Activated CD8-positive, alpha-beta memory T cell treated with anti-CD3 and anti-CD28 coated beads, Interleukin-2, amount 50 U/mL, for 48 hours (primary cell): ENCODE measurements around the gene MRPL37.
"Not testable (repeated sequence)": the region's sequence is repeated elsewhere in the genome, so short reads cannot be mapped to it uniquely, and the experiment has no call there.

Experiments used
- DNase-seq: peaks from one replicate; pipeline ENCODE4 v3.0.0-alpha.2; 2020

MRPL37 gene

DNA sequence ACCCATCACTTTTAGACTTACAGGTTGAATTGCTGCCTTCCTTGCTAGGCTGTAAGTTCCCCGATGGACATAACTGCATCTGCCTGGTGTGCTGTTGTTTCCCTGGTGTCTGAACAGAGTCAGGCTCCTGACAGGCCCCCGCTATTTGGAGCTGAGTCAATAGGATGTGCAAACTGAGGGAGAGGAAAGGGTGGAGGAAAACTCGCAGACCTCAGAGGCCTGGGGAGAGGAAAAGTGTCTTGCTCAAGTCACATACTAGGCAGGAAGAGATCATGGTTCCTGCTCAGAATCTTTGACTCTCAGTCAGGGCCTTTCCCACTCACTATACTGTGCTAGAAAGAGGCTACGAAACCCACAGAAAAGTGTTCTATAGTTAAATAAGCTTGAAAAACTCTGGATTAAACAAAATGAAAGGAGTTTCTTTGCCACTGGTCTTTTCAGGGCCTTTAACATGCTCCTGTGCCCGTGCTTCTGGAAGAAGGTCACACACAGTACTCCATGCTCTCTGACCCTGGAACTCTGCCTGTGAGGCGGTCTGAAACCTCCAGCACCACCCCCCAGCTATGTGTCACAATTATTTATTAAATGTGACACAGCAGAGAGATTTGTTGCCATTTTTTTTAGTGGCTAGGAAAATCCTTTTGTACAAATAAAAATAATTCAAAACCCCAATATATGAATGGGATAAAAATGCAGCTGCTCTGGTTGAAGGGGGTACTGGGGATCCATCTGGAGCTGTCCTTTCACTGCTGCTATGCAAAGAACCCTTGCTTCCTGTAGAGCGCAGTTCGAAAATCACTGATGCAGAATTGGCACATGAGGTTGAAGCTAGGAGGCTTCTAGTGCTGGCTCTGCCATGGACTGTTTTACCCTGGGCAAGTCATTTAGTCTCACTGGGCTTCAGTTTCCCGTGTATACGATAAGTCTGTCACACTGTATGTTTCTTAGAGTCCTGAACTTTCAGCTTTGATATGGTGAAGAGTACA lies 27.1 kb upstream of the MRPL37 start:
- DNase-seq, result no peak

DNA sequence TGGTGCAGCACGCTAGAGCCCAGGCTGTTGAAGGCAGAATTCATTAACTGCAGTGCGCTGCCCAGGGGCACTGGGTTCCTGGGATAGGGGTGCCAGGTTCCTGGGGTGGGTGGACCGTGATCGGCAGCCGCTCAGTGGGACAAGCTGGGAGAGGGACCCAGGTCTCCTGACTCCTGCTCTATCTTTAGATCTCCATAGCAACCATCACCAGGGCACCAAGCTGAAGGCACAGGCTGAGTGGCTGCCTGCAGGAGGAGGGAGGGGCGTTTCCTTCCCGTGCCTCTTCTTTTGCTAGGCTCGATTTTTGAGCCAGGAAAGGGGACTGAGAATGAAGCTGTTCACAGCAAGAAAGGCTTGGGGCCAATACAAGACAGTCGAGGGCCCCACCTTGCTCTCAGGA lies 26.3 kb upstream of the MRPL37 start:
- DNase-seq, result no peak

DNA sequence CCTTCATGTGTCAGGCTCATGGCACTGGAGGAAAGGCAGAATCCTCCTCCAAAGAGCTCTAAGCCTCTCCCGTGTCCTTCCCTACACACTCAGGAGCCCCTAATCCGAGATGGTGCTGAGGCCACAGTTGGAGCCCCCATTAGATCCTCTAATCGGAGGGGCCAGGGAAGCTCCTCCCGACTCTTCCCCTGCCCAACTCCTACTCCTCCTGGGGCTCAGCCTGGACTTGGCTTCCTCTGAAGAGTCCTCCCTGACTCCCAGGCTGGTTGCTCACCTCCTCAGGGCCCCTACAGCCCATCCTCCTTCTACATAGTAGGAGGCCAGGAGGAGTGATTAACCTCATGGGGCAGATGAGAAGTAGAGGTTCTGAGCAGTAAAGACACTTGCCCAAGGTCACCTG lies 25.9 kb upstream of the MRPL37 start:
- no peak for DNase-seq

DNA sequence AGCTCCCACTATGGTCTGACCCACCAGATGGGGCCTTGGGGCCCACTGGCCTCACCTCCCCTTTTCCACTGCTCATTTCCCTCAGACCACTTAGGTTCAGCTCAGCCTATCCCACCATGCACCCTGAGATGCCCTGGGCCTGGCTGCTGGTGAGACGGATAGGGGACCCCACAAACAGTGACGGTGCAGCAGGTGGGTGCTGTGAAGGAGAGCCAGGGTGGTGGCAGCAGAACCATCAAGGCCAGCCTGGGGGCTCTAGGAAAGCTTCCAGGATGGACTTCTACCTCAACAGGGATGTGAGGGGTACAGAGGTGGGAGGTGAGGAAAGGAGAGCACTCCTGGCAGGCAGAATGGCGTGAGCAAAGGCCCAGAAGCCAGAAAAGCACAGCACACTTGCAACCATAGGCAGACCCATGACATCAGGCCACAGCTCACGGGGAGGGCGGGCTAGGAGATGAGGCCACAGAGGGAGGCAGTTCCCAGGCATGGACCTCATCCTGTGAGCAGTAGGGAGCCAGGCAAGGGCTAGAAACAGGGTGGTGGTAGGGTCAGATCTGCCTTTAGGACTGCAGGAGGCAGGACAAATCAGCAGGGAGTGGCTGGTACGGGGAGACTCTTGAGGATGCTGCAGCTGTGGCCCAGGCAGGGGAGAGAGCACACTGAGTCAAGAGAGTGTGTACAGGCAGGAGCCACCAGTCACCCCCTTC lies 23.2 kb upstream of the MRPL37 start:
- DNase-seq, result no peak

DNA sequence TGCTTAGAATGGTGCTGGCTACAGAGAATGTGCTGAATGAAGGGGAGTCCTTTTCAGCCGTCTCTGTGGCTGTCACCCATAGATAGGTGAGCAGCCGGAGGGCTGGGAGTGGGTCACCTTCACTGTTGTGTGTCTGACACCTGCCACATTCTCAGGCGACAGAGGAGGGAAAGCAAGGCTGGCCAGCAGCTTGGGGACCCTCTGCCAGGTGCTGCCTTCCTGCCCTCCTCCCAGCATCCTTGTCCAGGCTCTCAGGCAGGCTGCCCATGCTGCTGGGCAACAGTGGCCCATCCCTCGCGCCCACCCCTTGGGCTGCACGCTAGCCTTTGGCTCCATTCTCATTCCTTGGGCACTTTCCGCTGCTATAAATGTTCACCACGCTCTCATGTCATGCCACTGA lies 22.2 kb upstream of the MRPL37 start:
- DNase-seq, result no peak

DNA sequence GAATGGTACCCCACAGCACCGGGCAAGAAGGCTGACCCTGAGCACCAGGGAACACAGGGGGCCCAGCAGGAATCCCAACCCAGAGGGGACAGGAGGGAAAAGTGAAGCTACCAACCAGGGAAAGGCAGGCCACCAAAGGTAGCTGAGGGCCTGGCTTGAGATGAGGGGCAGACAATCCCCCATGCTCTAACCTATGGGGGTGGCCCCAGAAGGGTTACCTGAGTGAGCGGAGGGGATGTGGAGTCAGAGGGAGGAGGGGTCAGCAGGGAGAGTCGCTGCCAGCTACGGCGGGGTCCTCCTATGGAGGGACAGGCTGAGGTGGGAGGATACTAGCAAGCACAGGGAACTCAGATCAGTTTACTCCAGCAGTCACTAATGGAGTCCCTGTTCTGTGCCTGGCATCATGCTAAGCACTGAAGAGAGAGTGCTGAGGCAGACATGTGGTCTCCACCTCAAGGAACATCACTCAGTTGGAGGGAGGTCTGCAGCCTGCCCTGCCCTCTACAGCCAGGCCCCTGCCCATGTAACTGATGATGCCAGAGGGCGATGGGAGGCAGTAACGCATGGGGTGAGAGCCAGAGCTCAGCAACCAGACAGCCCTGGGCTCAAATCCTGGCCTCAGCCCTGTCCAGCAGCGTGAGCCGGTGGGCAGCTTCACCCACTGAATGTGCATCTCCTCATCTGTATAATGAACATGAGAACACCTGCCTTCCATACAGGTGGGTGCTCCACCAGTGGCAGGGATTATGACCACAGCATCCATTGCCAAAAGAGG lies 21.5 kb upstream of the MRPL37 start:
- no peak for DNase-seq

DNA sequence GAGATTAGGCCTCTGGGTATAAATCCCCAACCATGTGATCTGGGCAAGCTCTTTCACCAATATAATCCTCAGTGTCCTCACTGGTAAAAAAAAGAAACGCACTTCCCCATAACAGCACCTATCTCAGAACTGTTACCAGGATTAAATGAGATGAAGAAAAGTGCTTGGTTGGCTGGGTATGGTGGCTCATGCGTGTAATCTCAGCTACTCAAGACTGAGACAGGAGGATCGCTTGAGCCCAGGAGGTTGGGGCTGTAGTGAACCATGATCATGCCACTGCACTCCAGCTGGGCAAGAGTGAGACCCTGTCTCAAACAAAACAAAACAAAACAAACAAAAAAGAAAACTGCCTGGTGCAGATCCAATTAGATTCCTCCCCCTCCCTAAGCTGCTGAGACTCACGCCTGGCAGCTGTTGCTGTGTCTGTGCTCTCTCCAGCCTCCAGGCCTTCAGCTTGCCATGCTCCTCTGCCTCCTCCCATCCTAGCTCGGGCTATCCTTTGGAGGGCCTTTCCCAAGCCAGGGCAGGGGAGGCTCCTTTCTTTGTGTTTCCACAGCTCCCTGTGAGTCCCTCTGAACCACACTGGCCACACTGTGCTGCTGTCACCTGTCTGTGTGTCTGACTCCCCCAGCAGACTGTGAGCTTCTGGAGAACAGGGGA lies 19.1 kb upstream of the MRPL37 start:
- no peak for DNase-seq

DNA sequence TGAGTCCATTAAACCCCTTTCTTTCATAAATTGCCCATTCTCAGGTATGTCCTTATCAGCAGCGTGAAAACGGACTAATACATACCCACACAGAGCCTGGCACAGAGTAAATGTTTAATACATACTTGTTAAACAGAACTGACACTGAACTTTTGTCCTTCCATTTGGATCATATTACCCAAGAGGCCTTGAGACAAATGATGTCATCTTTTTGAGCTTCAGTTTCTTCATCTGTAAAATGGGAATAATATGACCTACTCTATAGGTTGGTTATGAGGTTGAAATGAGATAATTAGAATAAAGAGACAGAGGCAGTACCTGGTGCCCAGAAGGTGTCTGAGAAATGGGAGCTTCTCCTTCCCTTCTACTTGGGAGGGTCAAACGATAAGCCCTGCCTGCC lies 13.9 kb upstream of the MRPL37 start:
- DNase-seq, result no peak

DNA sequence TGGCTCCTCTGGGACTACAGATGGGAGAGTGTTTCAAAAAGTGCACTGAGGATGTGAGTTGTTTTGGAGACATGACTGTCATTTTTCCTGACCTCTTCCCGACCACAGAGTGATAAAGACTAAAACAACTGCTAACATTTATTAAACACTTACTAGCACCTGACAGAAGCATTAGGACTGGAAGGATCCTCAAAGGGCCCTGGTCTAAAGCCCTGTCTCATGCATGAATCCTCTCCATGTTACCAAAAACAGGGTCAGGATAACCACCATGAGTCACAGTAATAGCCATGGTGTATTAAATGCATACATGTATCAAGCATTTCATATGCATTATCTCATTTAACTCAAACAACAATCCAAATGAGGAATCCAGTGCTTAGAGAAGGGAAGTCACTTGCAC lies 11.7 kb upstream of the MRPL37 start:
- no peak for DNase-seq

DNA sequence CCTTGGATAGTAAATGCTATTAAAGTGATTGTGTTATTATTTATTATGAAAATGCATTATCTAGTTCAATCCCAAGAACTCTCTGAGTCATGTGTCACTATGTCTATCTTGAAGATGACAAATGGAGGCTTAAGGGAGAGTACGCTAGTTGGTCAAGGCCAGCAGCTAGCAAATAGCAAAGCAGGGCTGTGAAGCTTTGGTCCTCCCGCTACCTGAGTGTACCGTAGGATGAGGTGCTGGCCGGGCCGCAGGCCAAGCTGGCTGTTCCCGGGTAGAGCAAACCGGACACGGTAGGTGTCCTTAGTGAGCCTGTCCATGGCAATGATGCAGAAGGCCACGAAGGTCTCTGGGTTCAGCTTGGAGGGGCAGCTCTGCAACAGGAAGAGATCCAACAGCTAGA lies 9.4 kb upstream of the MRPL37 start:
- DNase-seq, result no peak

DNA sequence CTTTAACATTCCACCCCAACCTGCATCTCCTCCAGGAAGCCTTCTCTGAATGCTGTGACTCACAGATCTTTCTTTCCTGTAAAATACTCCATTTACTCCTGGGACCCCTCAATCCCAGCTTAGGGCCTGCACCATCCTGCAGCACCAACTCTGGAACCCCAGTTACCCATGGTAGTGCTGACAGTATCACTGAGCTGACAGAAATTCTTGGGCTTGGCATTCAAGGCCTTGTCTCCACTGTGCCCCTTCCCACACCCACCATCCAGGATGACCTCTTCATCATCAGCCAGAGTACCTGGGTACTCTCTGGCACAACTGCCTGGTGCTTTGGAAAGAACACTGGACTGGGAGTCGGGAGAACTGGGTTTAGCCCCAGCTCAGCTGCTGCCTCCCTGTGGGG lies 8.4 kb upstream of the MRPL37 start:
- no peak for DNase-seq

DNA sequence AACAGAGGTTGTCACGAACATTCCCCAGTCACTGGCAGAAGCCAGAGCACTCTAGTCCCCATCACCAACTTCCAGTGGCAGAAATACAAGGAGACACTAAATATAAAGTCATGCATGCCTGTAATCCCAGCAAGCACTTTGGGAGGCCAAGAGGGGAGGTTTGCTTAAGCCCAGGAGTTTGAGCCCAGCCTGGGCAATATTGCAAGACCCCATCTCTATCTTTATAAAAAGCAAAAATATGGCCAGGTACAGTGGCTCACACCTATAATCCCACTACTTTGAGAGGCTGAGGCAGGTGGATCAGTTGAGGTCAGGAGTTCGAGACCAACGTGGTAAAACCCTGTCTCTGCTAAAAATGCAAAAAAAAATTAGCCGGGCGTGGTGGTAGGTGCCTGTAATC lies 6.5 kb upstream of the MRPL37 start:
- no peak for DNase-seq

DNA sequence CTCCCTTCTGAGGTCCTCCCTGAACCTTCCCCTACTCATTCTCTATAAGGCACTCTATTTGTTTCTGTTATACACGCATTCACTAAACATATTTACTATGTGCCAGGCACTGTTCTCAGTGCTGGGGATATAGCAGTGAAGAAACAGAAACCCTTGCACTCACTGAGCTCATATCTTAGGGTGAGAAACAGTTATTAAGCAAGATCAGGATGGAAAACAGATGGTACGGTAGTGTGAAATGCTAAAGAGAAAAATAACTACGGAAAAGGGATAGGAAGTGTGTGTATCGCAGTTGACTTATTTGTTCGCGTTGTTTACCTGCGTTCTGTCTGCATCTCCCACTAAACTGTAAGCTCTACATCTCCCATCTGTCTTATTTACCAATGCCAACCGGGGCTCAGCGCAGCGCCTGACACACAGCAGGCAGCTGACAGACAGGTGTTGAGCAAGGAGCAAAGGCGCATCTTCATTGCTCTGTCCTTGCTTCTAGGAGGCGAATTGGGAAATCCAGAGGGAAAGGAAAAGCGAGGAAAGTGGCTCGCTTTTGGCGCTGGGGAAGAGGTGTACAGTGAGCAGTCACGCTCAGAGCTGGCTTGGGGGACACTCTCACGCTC lies 709 bp upstream of the MRPL37 start:
- no peak for DNase-seq

DNA sequence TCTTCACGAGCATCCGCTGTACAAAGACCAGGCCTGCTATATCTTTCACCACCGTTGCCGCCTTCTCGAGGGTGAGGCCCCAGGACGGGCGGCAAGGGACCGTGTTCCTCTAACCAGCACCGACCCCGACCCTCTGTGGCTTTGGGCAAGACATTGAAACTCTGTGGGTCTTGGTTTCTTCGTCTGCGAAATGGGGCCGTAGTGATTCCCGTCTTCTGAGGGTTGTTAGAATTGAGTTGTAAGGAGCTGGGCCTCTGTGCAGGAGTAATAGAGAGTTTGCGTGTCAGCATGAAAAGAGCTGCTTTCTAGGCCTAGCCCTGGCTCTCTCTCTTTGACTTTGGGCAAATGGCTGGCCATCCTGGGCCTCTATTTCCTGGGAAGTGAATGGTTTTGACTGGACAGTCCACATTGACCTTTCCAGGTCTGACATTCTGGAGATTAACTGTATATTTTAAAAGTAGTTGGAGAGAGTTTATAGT lies 591 bp downstream of the MRPL37 start:
- no peak for DNase-seq

DNA sequence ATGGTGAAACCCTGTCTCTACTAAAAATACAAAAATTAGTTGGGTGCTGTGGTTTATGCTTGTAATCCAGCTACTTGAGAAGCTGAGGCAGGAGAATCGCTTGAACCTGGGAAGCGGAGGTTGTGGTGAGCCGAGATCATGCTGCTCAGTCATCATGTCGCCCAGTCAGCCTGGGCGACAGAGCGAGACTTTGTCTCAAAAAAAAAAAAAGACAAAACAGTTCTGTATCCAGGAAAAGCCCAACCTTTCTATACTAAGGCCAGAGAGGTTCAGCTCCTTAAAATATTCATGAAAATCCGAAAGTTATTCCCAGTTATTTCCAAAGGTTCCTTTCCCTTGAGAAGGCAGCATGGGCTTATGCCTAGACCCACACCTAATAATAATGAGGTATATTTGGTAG lies 4.2 kb downstream of the MRPL37 start:
- DNase-seq, result no peak

DNA sequence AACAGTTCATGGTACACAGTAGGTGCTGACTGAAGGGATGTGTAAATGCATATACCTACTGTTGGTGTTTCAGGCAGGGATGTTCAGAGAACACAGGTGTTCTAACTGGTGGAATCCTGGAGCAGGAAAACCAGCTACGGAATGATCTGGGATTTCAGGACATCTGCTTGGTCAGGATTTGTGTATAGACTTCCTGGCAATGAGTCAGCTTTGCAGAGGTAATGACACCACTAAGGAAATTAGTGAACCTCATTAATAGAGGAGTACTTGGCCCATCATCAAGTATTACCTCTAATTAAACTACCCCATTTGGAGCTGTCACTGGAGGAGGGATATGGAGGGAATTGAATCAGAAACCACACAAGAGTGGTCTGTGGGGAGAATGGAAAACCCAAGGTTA lies 7.3 kb downstream of the MRPL37 start:
- no peak for DNase-seq

DNA sequence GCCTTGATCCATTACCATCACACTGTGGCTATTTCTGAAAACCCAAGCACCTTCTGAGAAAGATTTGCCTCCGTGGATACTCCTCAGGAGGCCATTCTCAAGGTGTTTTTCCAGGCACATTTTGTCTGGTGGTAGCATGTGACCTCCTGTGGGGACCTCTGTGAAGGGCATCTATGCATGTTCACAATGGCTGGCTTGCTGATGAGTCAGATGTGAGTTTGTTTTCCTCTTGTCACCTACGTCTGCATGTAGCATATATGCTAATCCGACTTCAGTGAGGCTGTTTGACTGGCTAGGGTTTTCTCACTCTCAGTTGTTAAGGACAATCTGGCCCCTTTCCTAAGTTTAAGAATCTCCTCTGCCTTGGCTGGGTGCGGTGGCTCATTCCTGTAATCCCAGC lies 7.9 kb downstream of the MRPL37 start:
- DNase-seq, result not testable (repeated sequence)

DNA sequence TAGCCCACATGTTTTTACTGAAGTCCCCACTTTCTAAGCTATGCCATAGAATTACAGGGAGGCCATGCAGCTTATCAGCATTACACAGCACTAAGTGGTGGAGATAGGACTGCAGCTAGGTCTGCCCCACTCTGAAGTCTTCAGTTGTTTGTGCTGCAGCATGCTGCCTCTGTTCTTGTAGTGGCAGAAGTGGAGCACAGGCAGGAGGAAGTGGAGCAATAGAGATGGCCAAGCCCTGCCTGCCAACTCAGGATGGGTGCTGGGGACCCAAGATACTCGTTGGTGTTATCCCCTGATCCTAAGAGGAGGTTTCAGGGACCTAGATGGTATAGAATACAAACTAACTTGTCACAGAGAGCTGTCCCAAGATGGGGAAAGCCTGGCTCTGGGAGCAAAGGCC lies 12.9 kb downstream of the MRPL37 start:
- DNase-seq, result no peak

DNA sequence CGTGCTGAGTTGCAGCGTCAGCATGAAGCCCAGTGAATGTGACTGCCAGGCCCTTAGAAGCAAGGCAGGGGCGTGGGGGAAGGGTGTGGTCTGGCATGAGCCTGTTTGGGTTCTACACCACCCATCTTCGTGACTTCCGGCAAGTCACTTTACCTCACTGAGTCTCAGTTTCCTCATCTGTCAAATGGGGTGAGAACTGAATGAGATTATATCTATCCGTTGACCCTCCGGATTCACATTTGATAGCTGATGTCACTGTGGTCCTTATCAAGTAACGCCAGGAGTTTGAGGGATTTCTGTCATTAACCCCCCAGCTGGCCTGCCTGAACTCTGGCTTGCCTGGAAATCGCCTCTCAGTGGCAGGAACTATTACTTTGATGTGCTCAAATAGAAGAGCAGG lies 15.6 kb downstream of the MRPL37 start:
- no peak for DNase-seq

DNA sequence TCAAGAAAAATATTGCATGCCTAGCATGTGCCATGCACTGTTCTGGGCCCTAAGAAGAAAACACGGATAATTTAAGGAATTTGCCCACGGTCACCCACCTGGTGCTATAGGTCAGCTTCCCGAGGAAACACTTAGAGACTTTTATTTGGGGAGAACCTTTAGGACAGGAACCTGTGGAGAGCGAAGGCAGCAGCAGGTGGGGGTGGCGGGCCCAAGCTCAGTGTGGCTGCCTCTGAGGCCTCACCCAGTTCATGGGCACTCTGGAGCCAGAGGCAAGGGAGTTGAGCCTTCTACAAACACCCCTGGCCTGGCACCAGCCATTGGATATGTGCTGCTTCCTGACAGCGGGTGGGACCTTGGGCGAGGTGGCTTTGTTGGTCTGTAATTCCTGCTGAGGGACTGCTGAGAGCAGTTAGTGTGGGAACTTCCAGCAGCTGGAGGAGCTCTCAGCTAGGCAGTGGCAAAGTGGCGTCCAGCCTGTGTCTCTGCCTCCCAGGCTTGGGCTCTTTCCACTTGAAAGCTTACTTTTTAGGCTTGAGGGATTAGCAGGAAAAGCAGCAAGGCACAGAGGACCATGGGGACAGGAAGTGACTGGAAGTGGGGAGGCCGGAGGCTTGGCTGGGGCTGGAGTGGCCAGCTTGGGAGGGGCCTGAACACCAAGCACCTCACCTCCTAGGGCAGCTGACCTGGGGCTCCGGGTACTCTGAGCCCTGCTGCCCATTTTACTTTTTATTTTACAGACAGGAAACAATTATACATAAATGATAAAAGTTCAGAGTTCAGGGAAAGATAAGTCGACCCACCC lies 19.1 kb downstream of the MRPL37 start:
- no peak for DNase-seq

DNA sequence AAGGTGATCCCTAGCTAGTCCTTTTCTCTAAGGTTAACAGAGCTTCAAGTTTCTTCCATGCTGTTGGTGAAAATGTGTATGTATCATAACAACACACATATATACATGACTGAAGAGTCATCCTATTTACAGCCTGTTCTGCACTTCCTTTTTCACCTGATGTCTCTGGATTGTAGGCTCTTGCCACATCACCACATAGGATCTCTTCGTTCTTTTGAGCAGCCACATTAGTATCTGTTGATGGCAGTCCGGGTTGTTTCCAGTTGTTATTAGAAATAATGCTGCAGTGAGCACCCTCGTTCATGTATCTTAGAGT lies 19.7 kb downstream of the MRPL37 start:
- DNase-seq, result no peak
